Endodermal cell (in vitro differentiated cells): ENCODE results near the gene ASTE1. TPM values are rescaled to one million over a fixed set of nuclear protein-coding genes. Genes with fewer than 3 reads are reported as not detected.

ENCODE experiments used
- DNase-seq: peaks from one replicate; pipeline ENCODE4 v3.0.0-alpha.2; 2017
- H3K27ac ChIP-seq: 2 replicates; pipeline ENCODE4 v1.5.1; 2013; ENCODE audit warnings: mild to moderate bottlenecking, low read depth, low read length, moderate library complexity
- H3K27me3 ChIP-seq: 2 replicates; pipeline ENCODE4 v1.6.1; 2013; ENCODE audit warnings: mild to moderate bottlenecking, low read length, moderate library complexity; ENCODE audit not compliant: insufficient read depth, control insufficient read depth, poor library complexity, severe bottlenecking
- H3K36me3 ChIP-seq: 2 replicates; pipeline ENCODE4 v1.7.0; 2013; ENCODE audit warnings: mild to moderate bottlenecking, low read length, moderate library complexity; ENCODE audit not compliant: control insufficient read depth, insufficient read depth
- H3K4me1 ChIP-seq: one replicate; pipeline ENCODE4 v1.7.0; 2013; ENCODE audit warnings: low read length; ENCODE audit not compliant: control insufficient read depth, insufficient read depth
- H3K4me3 ChIP-seq: 2 replicates; pipeline ENCODE4 v1.5.1; 2013; ENCODE audit warnings: mild to moderate bottlenecking, low read length, moderate library complexity
- H3K9ac ChIP-seq: 2 replicates; pipeline ENCODE4 v1.6.1; 2013; ENCODE audit warnings: mild to moderate bottlenecking, low read length, moderate library complexity; ENCODE audit not compliant: poor library complexity, severe bottlenecking; ENCODE audit errors: extremely low read depth
- H3K9me3 ChIP-seq: 2 replicates; pipeline ENCODE4 v1.6.1; 2013; ENCODE audit warnings: mild to moderate bottlenecking, low read length, moderate library complexity; ENCODE audit not compliant: control insufficient read depth
- H3K27ac Mint-ChIP-seq: 2 replicates; pipeline ENCODE4 v1.8.0; 2020; ENCODE audit warnings: mixed read lengths
- H3K27me3 Mint-ChIP-seq: 2 replicates; pipeline ENCODE4 v1.8.0; 2021; ENCODE audit warnings: mild to moderate bottlenecking, mixed read lengths; ENCODE audit not compliant: insufficient read depth
- H3K36me3 Mint-ChIP-seq: 2 replicates; pipeline ENCODE4 v1.8.0; 2020; ENCODE audit warnings: low read depth, mixed read lengths
- H3K4me1 Mint-ChIP-seq: 2 replicates; pipeline ENCODE4 v1.8.0; 2020; ENCODE audit warnings: mixed read lengths
- H3K4me3 Mint-ChIP-seq: 2 replicates; pipeline ENCODE4 v1.8.0; 2020; ENCODE audit warnings: mild to moderate bottlenecking, moderate library complexity, mixed read lengths
- H3K9me3 Mint-ChIP-seq: 2 replicates; pipeline ENCODE4 v1.8.0; 2020; ENCODE audit warnings: mild to moderate bottlenecking, mixed read lengths
- CTCF ChIP-seq: fragments of 200-600 bp; sonication (generic); conservative IDR thresholded peaks from 2 replicates; pipeline ENCODE4 v1.5.0; 2021; ENCODE audit warnings: antibody characterized with exemption, mild to moderate bottlenecking
- WGBS, 2 experiments: methylation state at CpG; one replicate each; pipeline versions ENCODE4 v1.1.5 to v1.1.7; 2013; ENCODE audit warnings: missing lambda C conversion rate in 2 of 2, mixed read lengths in 1 of 2; ENCODE audit not compliant: insufficient coverage in 1 of 2, insufficient read length in 1 of 2; 5-methylcytosine and 5-hydroxymethylcytosine counted together
- total RNA-seq, 2 donors: library from RNA; stranded (reverse); fragmentation: NEBNext Ultra II Directional in 1 of 2; extraction: Animal tissue kit (Norgen Biotek cat#: 25700) in 1 of 2; gene quantifications; 2 replicates in 1 of 2; 3 replicates in 1 of 2; pipeline ENCODE4 v1.2.1, GENCODE V29; 2021

Gene ASTE1
- total RNA-seq, 2 donors from 2014 or later = 6.7 TPM; not detected in 1

GRCh38 chr3:131038326-131038725 lies 11.7 kb upstream of the ASTE1 start:
- TF ChIP-seq CTCF = no peak
- no peak for DNase-seq
- Mint-ChIP-seq H3K27me3 (no peaks in the 10 kb centered on the region), H3K4me1 (no peaks in the 10 kb centered on the region), H3K27ac (no peak overlapping the region), H3K4me3 (no peak overlapping the region), H3K9me3 (peaks cover 2% of the 10 kb centered on the region), H3K36me3 (peaks cover 10% of the 10 kb centered on the region)
- Histone ChIP-seq H3K27me3 (no peaks in the 10 kb centered on the region), H3K4me3 (no peak overlapping the region), H3K9me3 (no peaks in the 10 kb centered on the region), H3K9ac (no peak overlapping the region), H3K36me3 (no peaks in the 10 kb centered on the region), H3K27ac (no peak overlapping the region), H3K4me1 (no peaks in the 10 kb centered on the region)
- WGBS, 2 experiments = 89% methylated on average over 2 of the region's 2 CpGs; no CpG with 5 or more reads in 1 of the 2 experiments

GRCh38 chr3:131036986-131037385 lies 10.4 kb upstream of the ASTE1 start:
- Histone ChIP-seq H3K9ac (no peak overlapping the region), H3K9me3 (no peaks in the 10 kb centered on the region), H3K27ac (no peak overlapping the region), H3K4me3 (no peak overlapping the region), H3K36me3 (no peaks in the 10 kb centered on the region), H3K4me1 (no peaks in the 10 kb centered on the region), H3K27me3 (no peaks in the 10 kb centered on the region)
- no peak for DNase-seq
- Mint-ChIP-seq H3K27me3 (no peaks in the 10 kb centered on the region), H3K27ac (no peak overlapping the region), H3K9me3 (peaks cover 2% of the 10 kb centered on the region), H3K4me3 (no peak overlapping the region), H3K36me3 (peaks cover 5% of the 10 kb centered on the region), H3K4me1 (no peaks in the 10 kb centered on the region)
- no peak for TF ChIP-seq CTCF
- WGBS, 2 experiments = 82 to 85% methylated on average over 4 to 5 of the region's 5 CpGs

GRCh38 chr3:131036200-131036816 lies 9.7 kb upstream of the ASTE1 start:
- Mint-ChIP-seq H3K27me3 (no peaks in the 10 kb centered on the region), H3K36me3 (peaks cover 4% of the 10 kb centered on the region), H3K4me1 (no peaks in the 10 kb centered on the region), H3K27ac (no peak overlapping the region), H3K9me3 (no peaks in the 10 kb centered on the region), H3K4me3 (no peak overlapping the region)
- no peak overlapping the region for H3K9ac ChIP-seq
- TF ChIP-seq CTCF = no peak
- no peaks in the 10 kb centered on the region for H3K36me3 ChIP-seq
- no peak overlapping the region for H3K27ac ChIP-seq
- no peak for DNase-seq
- H3K4me1 ChIP-seq = no peaks in the 10 kb centered on the region
- no peak overlapping the region for H3K4me3 ChIP-seq
- no peaks in the 10 kb centered on the region for H3K9me3 ChIP-seq
- no peaks in the 10 kb centered on the region for H3K27me3 ChIP-seq
- WGBS, 2 experiments = 78 to 100% methylated on average over 1 of the region's 1 CpG
